SK-N-SH treated with all-trans-retinoic acid at 6 μM for 48 hours (cell line): ENCODE measurements around the gene TEX14.
A peak's percentile ranks its signal among the peaks of the same experiment; 100 is the strongest.

ENCODE experiments used
- ATAC-seq: fragments of 200-7000 bp; cut with Tn5 transposase; 3 replicates; pipeline ENCODE4 v1.9.1; 2020; ENCODE audit warnings: mild to moderate bottlenecking, moderate library complexity
- ARNTL ChIP-seq: fragments of 450-650 bp; formaldehyde crosslinking; IDR thresholded peaks from 2 replicates; pipeline ENCODE4 v1.5.0; 2020; ENCODE audit warnings: low read depth, mild to moderate bottlenecking, moderate library complexity, borderline replicate concordance
- BACH2 ChIP-seq: fragments of 250-450 bp; sonication (Bioruptor Pico); IDR thresholded peaks from 2 replicates; pipeline ENCODE4 v1.9.0; 2021; ENCODE audit warnings: mild to moderate bottlenecking, borderline replicate concordance
- CREB5 ChIP-seq: fragments of 250-450 bp; sonication (Bioruptor Pico); IDR thresholded peaks from 2 replicates; pipeline ENCODE4 v1.5.1; 2020; ENCODE audit warnings: low read depth, mild to moderate bottlenecking, moderate library complexity
- CSDC2 ChIP-seq: fragments of 250-450 bp; sonication (Bioruptor Pico); IDR thresholded peaks from 2 replicates; pipeline ENCODE4 v1.5.0; 2020; ENCODE audit warnings: mild to moderate bottlenecking, moderate library complexity
- CSRNP3 ChIP-seq: fragments of 250-450 bp; sonication (Bioruptor Pico); IDR thresholded peaks from 2 replicates; pipeline ENCODE4 v1.5.1; 2021; ENCODE audit warnings: mild to moderate bottlenecking, moderate library complexity
- ESRRG ChIP-seq: fragments of 250-450 bp; sonication (Bioruptor Pico); IDR thresholded peaks from 2 replicates; pipeline ENCODE4 v1.6.1; 2021; ENCODE audit warnings: mild to moderate bottlenecking
- GLIS3 ChIP-seq: fragments of 250-450 bp; sonication (Bioruptor Pico); IDR thresholded peaks from 2 replicates; pipeline ENCODE4 v1.5.0; 2020; ENCODE audit warnings: mild to moderate bottlenecking, moderate library complexity
- ISL1 ChIP-seq: fragments of 250-450 bp; sonication (Bioruptor Pico); IDR thresholded peaks from 2 replicates; pipeline ENCODE4 v2.1.2; 2022; ENCODE audit warnings: mild to moderate bottlenecking, moderate library complexity
- OSR1 ChIP-seq: fragments of 250-450 bp; sonication (Bioruptor Pico); IDR thresholded peaks from 2 replicates; pipeline ENCODE4 v1.8.0; 2022; ENCODE audit warnings: moderate library complexity, mild to moderate bottlenecking, inconsistent platforms
- POU6F1 ChIP-seq: fragments of 250-450 bp; sonication (Bioruptor Pico); IDR thresholded peaks from 2 replicates; pipeline ENCODE4 v1.8.0; 2021; ENCODE audit warnings: low read depth, mild to moderate bottlenecking, moderate library complexity, borderline replicate concordance
- PPARA ChIP-seq: fragments of 250-450 bp; sonication (Bioruptor Pico); IDR thresholded peaks from 2 replicates; pipeline ENCODE4 v1.5.0; 2020; ENCODE audit warnings: mild to moderate bottlenecking, borderline replicate concordance
- RARB ChIP-seq: fragments of 250-450 bp; sonication (Bioruptor Pico); IDR thresholded peaks from 2 replicates; pipeline ENCODE4 v1.8.0; 2021; ENCODE audit warnings: mild to moderate bottlenecking, moderate library complexity
- SNAI2 ChIP-seq: fragments of 250-450 bp; sonication (Bioruptor Pico); IDR thresholded peaks from 2 replicates; pipeline ENCODE4 v1.5.0; 2020; ENCODE audit warnings: mild to moderate bottlenecking, moderate library complexity
- TCF4 ChIP-seq: fragments of 250-450 bp; sonication (Bioruptor Pico); IDR thresholded peaks from 2 replicates; pipeline ENCODE4 v1.8.0; 2021; ENCODE audit warnings: mild to moderate bottlenecking, moderate library complexity, borderline replicate concordance
- TOX ChIP-seq: fragments of 250-450 bp; sonication (Bioruptor Pico); IDR thresholded peaks from 2 replicates; pipeline ENCODE4 v1.8.0; 2021; ENCODE audit warnings: mild to moderate bottlenecking, moderate library complexity, borderline replicate concordance
- ZFP3 ChIP-seq: fragments of 250-450 bp; sonication (Bioruptor Pico); IDR thresholded peaks from 2 replicates; pipeline ENCODE4 v1.5.0; 2020; ENCODE audit warnings: mild to moderate bottlenecking, moderate library complexity
- ZFP30 ChIP-seq: fragments of 450-650 bp; formaldehyde crosslinking; IDR thresholded peaks from 2 replicates; pipeline ENCODE4 v1.5.0; 2022; ENCODE audit warnings: mild to moderate bottlenecking, moderate library complexity
- ZNF70 ChIP-seq: fragments of 450-650 bp; formaldehyde crosslinking; IDR thresholded peaks from 2 replicates; pipeline ENCODE4 v1.5.0; 2020; ENCODE audit warnings: mild to moderate bottlenecking, moderate library complexity
- ZNF8 ChIP-seq: fragments of 450-650 bp; formaldehyde crosslinking; IDR thresholded peaks from 2 replicates; pipeline ENCODE4 v1.5.0; 2020; ENCODE audit warnings: mild to moderate bottlenecking, moderate library complexity
- TF ChIP-seq, protein P1 (sequence below): fragments of 250-450 bp; sonication (Bioruptor Pico); IDR thresholded peaks from 2 replicates; pipeline ENCODE4 v1.8.0; 2020; ENCODE audit warnings: mild to moderate bottlenecking, moderate library complexity, borderline replicate concordance
- TF ChIP-seq, protein P2 (sequence below): fragments of 250-450 bp; sonication (Bioruptor Pico); IDR thresholded peaks from 2 replicates; pipeline ENCODE4 v1.5.0; 2020; ENCODE audit warnings: mild to moderate bottlenecking, moderate library complexity

The TEX14 gene

GRCh38 chr17:58587713-58588117, 104.1 kb downstream of the TEX14 start:
- TF ChIP-seq ZNF8 (CRISPR knock-in tag) (no peak), GLIS3 (CRISPR knock-in tag) (0 out of 2 replicates have a peak, but pooled peaks have one; percentile 26)
- ATAC-seq, result peak; percentile 94

GRCh38 chr17:58586009-58586644, 105.7 kb downstream of the TEX14 start:
- no peak for ATAC-seq
- TF ChIP-seq TOX (CRISPR knock-in tag), result no peak
- TF ChIP-seq ZNF8 (CRISPR knock-in tag), result no peak
- TF ChIP-seq OSR1 (CRISPR knock-in tag), result no peak
- TF ChIP-seq GLIS3 (CRISPR knock-in tag), result no peak
- no peak for TF ChIP-seq PPARA
- TF ChIP-seq CREB5 (CRISPR knock-in tag), result no peak
- no peak for TF ChIP-seq ZFP30
- TF ChIP-seq ARNTL (CRISPR knock-in tag), result no peak
- no peak for TF ChIP-seq ZFP3 (CRISPR knock-in tag)
- TF ChIP-seq, protein P1, sequence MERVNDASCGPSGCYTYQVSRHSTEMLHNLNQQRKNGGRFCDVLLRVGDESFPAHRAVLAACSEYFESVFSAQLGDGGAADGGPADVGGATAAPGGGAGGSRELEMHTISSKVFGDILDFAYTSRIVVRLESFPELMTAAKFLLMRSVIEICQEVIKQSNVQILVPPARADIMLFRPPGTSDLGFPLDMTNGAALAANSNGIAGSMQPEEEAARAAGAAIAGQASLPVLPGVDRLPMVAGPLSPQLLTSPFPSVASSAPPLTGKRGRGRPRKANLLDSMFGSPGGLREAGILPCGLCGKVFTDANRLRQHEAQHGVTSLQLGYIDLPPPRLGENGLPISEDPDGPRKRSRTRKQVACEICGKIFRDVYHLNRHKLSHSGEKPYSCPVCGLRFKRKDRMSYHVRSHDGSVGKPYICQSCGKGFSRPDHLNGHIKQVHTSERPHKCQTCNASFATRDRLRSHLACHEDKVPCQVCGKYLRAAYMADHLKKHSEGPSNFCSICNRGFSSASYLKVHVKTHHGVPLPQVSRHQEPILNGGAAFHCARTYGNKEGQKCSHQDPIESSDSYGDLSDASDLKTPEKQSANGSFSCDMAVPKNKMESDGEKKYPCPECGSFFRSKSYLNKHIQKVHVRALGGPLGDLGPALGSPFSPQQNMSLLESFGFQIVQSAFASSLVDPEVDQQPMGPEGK (CRISPR knock-in tag), result no peak
- TF ChIP-seq, protein P2, sequence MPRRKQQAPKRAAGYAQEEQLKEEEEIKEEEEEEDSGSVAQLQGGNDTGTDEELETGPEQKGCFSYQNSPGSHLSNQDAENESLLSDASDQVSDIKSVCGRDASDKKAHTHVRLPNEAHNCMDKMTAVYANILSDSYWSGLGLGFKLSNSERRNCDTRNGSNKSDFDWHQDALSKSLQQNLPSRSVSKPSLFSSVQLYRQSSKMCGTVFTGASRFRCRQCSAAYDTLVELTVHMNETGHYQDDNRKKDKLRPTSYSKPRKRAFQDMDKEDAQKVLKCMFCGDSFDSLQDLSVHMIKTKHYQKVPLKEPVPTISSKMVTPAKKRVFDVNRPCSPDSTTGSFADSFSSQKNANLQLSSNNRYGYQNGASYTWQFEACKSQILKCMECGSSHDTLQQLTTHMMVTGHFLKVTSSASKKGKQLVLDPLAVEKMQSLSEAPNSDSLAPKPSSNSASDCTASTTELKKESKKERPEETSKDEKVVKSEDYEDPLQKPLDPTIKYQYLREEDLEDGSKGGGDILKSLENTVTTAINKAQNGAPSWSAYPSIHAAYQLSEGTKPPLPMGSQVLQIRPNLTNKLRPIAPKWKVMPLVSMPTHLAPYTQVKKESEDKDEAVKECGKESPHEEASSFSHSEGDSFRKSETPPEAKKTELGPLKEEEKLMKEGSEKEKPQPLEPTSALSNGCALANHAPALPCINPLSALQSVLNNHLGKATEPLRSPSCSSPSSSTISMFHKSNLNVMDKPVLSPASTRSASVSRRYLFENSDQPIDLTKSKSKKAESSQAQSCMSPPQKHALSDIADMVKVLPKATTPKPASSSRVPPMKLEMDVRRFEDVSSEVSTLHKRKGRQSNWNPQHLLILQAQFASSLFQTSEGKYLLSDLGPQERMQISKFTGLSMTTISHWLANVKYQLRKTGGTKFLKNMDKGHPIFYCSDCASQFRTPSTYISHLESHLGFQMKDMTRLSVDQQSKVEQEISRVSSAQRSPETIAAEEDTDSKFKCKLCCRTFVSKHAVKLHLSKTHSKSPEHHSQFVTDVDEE, result no peak
- no peak for TF ChIP-seq ISL1
- TF ChIP-seq CSRNP3 (CRISPR knock-in tag), result no peak
- TF ChIP-seq POU6F1 (CRISPR knock-in tag), result no peak
- TF ChIP-seq ESRRG (CRISPR knock-in tag), result no peak
- TF ChIP-seq TCF4, result no peak
- no peak for TF ChIP-seq RARB (CRISPR knock-in tag)
- TF ChIP-seq SNAI2 (CRISPR knock-in tag), result no peak
- no peak for TF ChIP-seq ZNF70 (CRISPR knock-in tag)
- no peak for TF ChIP-seq BACH2

- TF ChIP-seq CSDC2 (no peak), CREB5 (CRISPR knock-in tag) (no peak), ZNF8 (CRISPR knock-in tag) (no peak), BACH2 (no peak), ARNTL (CRISPR knock-in tag) (no peak), ESRRG (CRISPR knock-in tag) (no peak), PPARA (no peak), SNAI2 (CRISPR knock-in tag) (no peak), RARB (CRISPR knock-in tag) (no peak)
- TF ChIP-seq, protein P1 (CRISPR knock-in tag), result no peak
Observed at GRCh38 chr17:58585554-58585953, 106.3 kb downstream of the TEX14 start.

More at GRCh38 chr17:58585554-58585953, 106.3 kb downstream of the TEX14 start:
- ATAC-seq, result no peak
